GM18499 (cell line): ENCODE measurements around the gene C5AR1.
A peak's percentile ranks its signal among the peaks of the same experiment; 100 is the strongest.
"Not testable (repeated sequence)": the region's sequence is repeated elsewhere in the genome, so short reads cannot be mapped to it uniquely, and the experiment has no call there.

Source experiments
- ATAC-seq: cut with Tn5 transposase; IDR thresholded peaks from one replicate; pipeline ENCODE4 v1.9.1; 2021; ENCODE audit warnings: moderate number of reproducible peaks; ENCODE audit not compliant: insufficient read depth, unreplicated experiment

The C5AR1 gene

GRCh38 chr19:47324502-47324901, 14.8 kb downstream of the C5AR1 start:
- no peak for ATAC-seq

- ATAC-seq = no peak
Observed at GRCh38 chr19:47330466-47330869, 20.8 kb downstream of the C5AR1 start.

- ATAC-seq = no peak
Observed at GRCh38 chr19:47331490-47331889, 21.8 kb downstream of the C5AR1 start.

- no peak for ATAC-seq
Observed at GRCh38 chr19:47331931-47332547, 22.4 kb downstream of the C5AR1 start, which contains the start of gene C5AR2. TSS of gene C5AR2 (plus strand) at chr19:47332175. CDS start at chr19:47340800, 8,625 bp downstream.

GRCh38 chr19:47336765-47337718, 27.4 kb downstream of the C5AR1 start:
- ATAC-seq = not testable (repeated sequence)

- ATAC-seq = no peak
Observed at GRCh38 chr19:47339196-47339880, 29.7 kb downstream of the C5AR1 start.

- no peak for ATAC-seq
Observed at GRCh38 chr19:47340477-47341208, 31.0 kb downstream of the C5AR1 start.

- no peak for ATAC-seq
Observed at GRCh38 chr19:47341734-47342133, 32.1 kb downstream of the C5AR1 start.

GRCh38 chr19:47343194-47343802, 33.6 kb downstream of the C5AR1 start:
- ATAC-seq = no peak

- no peak for ATAC-seq
Observed at GRCh38 chr19:47344425-47344824, 34.8 kb downstream of the C5AR1 start.

- not testable (repeated sequence) for ATAC-seq
Observed at GRCh38 chr19:47346024-47346423, 36.4 kb downstream of the C5AR1 start.

- ATAC-seq = peak; percentile 93
Observed at GRCh38 chr19:47348819-47349795, 39.4 kb downstream of the C5AR1 start, which contains the start of gene DHX34. TSS of gene DHX34 (plus strand) at chr19:47349315. CDS start at chr19:47353031, 3,716 bp downstream.

GRCh38 chr19:47350630-47351029, 41.0 kb downstream of the C5AR1 start:
- no peak for ATAC-seq

- no peak for ATAC-seq
Observed at GRCh38 chr19:47351548-47351947, 41.9 kb downstream of the C5AR1 start.

- ATAC-seq = no peak
Observed at GRCh38 chr19:47352095-47352494, 42.4 kb downstream of the C5AR1 start.

- no peak for ATAC-seq
Observed at GRCh38 chr19:47353307-47353712, 43.6 kb downstream of the C5AR1 start.

GRCh38 chr19:47356900-47357299, 47.2 kb downstream of the C5AR1 start:
- ATAC-seq = no peak
